Measurements from ENCODE around the gene PHACTR4.

The PHACTR4 gene

GRCh38 chr1:28416509-28417194, 47.1 kb downstream of the PHACTR4 start (continued):
- no peak for TF ChIP-seq ZNF121 (tag by site-specific recombination; IDR thresholded peaks at IDR 0.05)
- TF ChIP-seq GFI1B (tag by site-specific recombination; IDR thresholded peaks at IDR 0.05) = peak; percentile 35; the same call in 1 of the 2 replicates
- no peak for TF ChIP-seq ZNF146 (tag by site-specific recombination; IDR thresholded peaks at IDR 0.05)
- no peak for TF ChIP-seq ZNF391 (tag by site-specific recombination; IDR thresholded peaks at IDR 0.05; ENCODE audit: borderline replicate concordance, low read depth)
- no peak for TF ChIP-seq ZNF433 (tag by site-specific recombination; IDR thresholded peaks at IDR 0.05; ENCODE audit: low read depth)
- peak; percentile 77 for TF ChIP-seq ZIC2 (tag by site-specific recombination; IDR thresholded peaks at IDR 0.05)
- no peak for TF ChIP-seq ZBTB20 (tag by site-specific recombination; IDR thresholded peaks at IDR 0.05)
- TF ChIP-seq ZNF248 (tag by site-specific recombination; IDR thresholded peaks at IDR 0.05) = no peak
- no peak for TF ChIP-seq ZNF449 (tag by site-specific recombination; IDR thresholded peaks at IDR 0.05)
- no peak for TF ChIP-seq HOXA7 (CRISPR knock-in tag; IDR thresholded peaks at IDR 0.05; ENCODE audit: borderline replicate concordance)
- TF ChIP-seq ATF2 (tag by site-specific recombination; IDR thresholded peaks at IDR 0.05; ENCODE audit: low read depth) = peak; percentile 54; the same call in 1 of the 2 replicates
- TF ChIP-seq ZFP69B (tag by site-specific recombination; IDR thresholded peaks at IDR 0.05) = no peak
- no peak for TF ChIP-seq ZSCAN18 (tag by site-specific recombination; IDR thresholded peaks at IDR 0.05)
- TF ChIP-seq ZNF654 (tag by site-specific recombination; IDR thresholded peaks at IDR 0.05; ENCODE audit: low read depth) = no peak
- no peak for TF ChIP-seq ZNF169 (tag by site-specific recombination; IDR thresholded peaks at IDR 0.05)
- TF ChIP-seq ZNF791 (tag by site-specific recombination; IDR thresholded peaks at IDR 0.05) = no peak
- no peak for TF ChIP-seq ZNF473 (tag by site-specific recombination; IDR thresholded peaks at IDR 0.05)
- TF ChIP-seq AEBP2 (tag by site-specific recombination; IDR thresholded peaks at IDR 0.05; ENCODE audit: borderline replicate concordance) = no peak
- no peak for TF ChIP-seq ZNF548 (tag by site-specific recombination; IDR thresholded peaks at IDR 0.05)
- no peak for TF ChIP-seq ZNF596 (tag by site-specific recombination; IDR thresholded peaks at IDR 0.05)
- TF ChIP-seq ZNF10 (tag by site-specific recombination; IDR thresholded peaks at IDR 0.05) = no peak
- no peak for TF ChIP-seq ZNF148 (tag by site-specific recombination; IDR thresholded peaks at IDR 0.05; ENCODE audit: borderline replicate concordance)
- TF ChIP-seq ZNF610 (tag by site-specific recombination; IDR thresholded peaks at IDR 0.05; ENCODE audit: borderline replicate concordance) = no peak
- TF ChIP-seq IKZF3 (tag by site-specific recombination; IDR thresholded peaks at IDR 0.05) = peak; percentile 94
- TF ChIP-seq ZNF48 (tag by site-specific recombination; IDR thresholded peaks at IDR 0.05) = no peak
- TF ChIP-seq ZNF350 (tag by site-specific recombination; IDR thresholded peaks at IDR 0.05) = no peak
- TF ChIP-seq BCL11B (tag by site-specific recombination; IDR thresholded peaks at IDR 0.05; ENCODE audit: low read depth) = no peak
- no peak for TF ChIP-seq ZNF37A (tag by site-specific recombination; IDR thresholded peaks at IDR 0.05)
- no peak for TF ChIP-seq KLF9 (tag by site-specific recombination; IDR thresholded peaks at IDR 0.05; ENCODE audit: low read depth)
- TF ChIP-seq OVOL3 (tag by site-specific recombination; IDR thresholded peaks at IDR 0.05) = no peak
- TF ChIP-seq ZNF311 (tag by site-specific recombination; IDR thresholded peaks at IDR 0.05; ENCODE audit: borderline replicate concordance) = no peak

Measured in HEK293 (cell line).